ENCODE results near the gene MPDU1. TPM values are rescaled to one million over a fixed set of nuclear protein-coding genes. Genes with fewer than 3 reads are reported as not detected.

Gene MPDU1
- total RNA-seq, 1 donor = 48.0 TPM

GRCh38 chr17:7633093-7633492 lies 49.4 kb downstream of the MPDU1 start:
- no peaks in the 10 kb centered on the region for H3K9me3 ChIP-seq (ENCODE audit: low read depth, low read length)
- no peak overlapping the region for H3K4me3 ChIP-seq (ENCODE audit: low read length)
- peaks cover 3% of the 10 kb centered on the region for H3K4me1 ChIP-seq (ENCODE audit: insufficient read depth, low read length)
- no peaks in the 10 kb centered on the region for H3K27me3 ChIP-seq (ENCODE audit: insufficient read depth, low read length)

- Histone ChIP-seq H3K4me3 (ENCODE audit: low read length) (no peak overlapping the region), H3K9me3 (ENCODE audit: low read depth, low read length) (no peaks in the 10 kb centered on the region), H3K27me3 (ENCODE audit: insufficient read depth, low read length) (no peaks in the 10 kb centered on the region), H3K4me1 (ENCODE audit: insufficient read depth, low read length) (no peaks in the 10 kb centered on the region)
Measured at GRCh38 chr17:7634384-7634783, 50.7 kb downstream of the MPDU1 start.

GRCh38 chr17:7636163-7636562 lies 52.5 kb downstream of the MPDU1 start:
- no peak overlapping the region for H3K4me3 ChIP-seq (ENCODE audit: low read length)
- H3K9me3 ChIP-seq (ENCODE audit: low read depth, low read length) = no peaks in the 10 kb centered on the region
- H3K4me1 ChIP-seq (ENCODE audit: insufficient read depth, low read length) = no peaks in the 10 kb centered on the region
- H3K27me3 ChIP-seq (ENCODE audit: insufficient read depth, low read length) = no peaks in the 10 kb centered on the region

Other genes with a start within 250 kb of the MPDU1 start
- 107 TPM for gene ACAP1, start 247.3 kb upstream of the MPDU1 start, total RNA-seq
- gene KCTD11, start 231.7 kb upstream of the MPDU1 start, total RNA-seq = 0.73 TPM
- gene TMEM95, start 228.7 kb upstream of the MPDU1 start, total RNA-seq = not detected
- 5.5 TPM for gene TNK1, start 202.8 kb upstream of the MPDU1 start, total RNA-seq
- gene PLSCR3, start 189.3 kb upstream of the MPDU1 start, total RNA-seq = 21.6 TPM
- 41.1 TPM for gene TMEM256, start 179.8 kb upstream of the MPDU1 start, total RNA-seq
- 0.73 TPM for gene NLGN2, start 176.0 kb upstream of the MPDU1 start, total RNA-seq
- gene SPEM1, start 163.5 kb upstream of the MPDU1 start, total RNA-seq = not detected
- not detected for gene SPEM2, start 158.2 kb upstream of the MPDU1 start, total RNA-seq
- under 0.01 TPM for gene SPEM3, start 155.0 kb upstream of the MPDU1 start, total RNA-seq
- 4.6 TPM for gene TMEM102, start 148.4 kb upstream of the MPDU1 start, total RNA-seq
- gene FGF11, start 144.3 kb upstream of the MPDU1 start, total RNA-seq = 0.21 TPM
- 3.3 TPM for gene CHRNB1, start 138.8 kb upstream of the MPDU1 start, total RNA-seq
- 30.9 TPM for gene ZBTB4, start 104.2 kb upstream of the MPDU1 start, total RNA-seq
- not detected for gene SLC35G6, start 102.4 kb upstream of the MPDU1 start, total RNA-seq
- gene POLR2A, start 99.5 kb upstream of the MPDU1 start, total RNA-seq = 174 TPM
- 14.4 TPM for gene TNFSF12, start 34.8 kb upstream of the MPDU1 start, total RNA-seq
- 44.9 TPM for gene TNFSF13, start 25.1 kb upstream of the MPDU1 start, total RNA-seq
- gene SENP3, start 21.9 kb upstream of the MPDU1 start, total RNA-seq = 33.1 TPM
- gene CD68, start 4.2 kb upstream of the MPDU1 start, total RNA-seq = 147 TPM
- gene SOX15, start 6.2 kb downstream of the MPDU1 start, total RNA-seq = 0.52 TPM
- 7.7 TPM for gene FXR2, start 31.0 kb downstream of the MPDU1 start, total RNA-seq
- gene SAT2, start 44.0 kb downstream of the MPDU1 start, total RNA-seq = 28.3 TPM
- gene SHBG, start 46.3 kb downstream of the MPDU1 start, total RNA-seq = not detected
- gene ATP1B2, start 67.1 kb downstream of the MPDU1 start, total RNA-seq = not detected
- 9.9 TPM for gene TP53, start 103.6 kb downstream of the MPDU1 start, total RNA-seq
- 3.6 TPM for gene WRAP53, start 104.6 kb downstream of the MPDU1 start, total RNA-seq
- gene EFNB3, start 121.3 kb downstream of the MPDU1 start, total RNA-seq = not detected
- gene DNAH2, start 133.9 kb downstream of the MPDU1 start, total RNA-seq = under 0.01 TPM